NCI-H1436 treated with DMSO at 0.1 percent for 48 hours (cell line): ENCODE measurements around the gene ITGAL.
"Not testable (repeated sequence)": the region's sequence is repeated elsewhere in the genome, so short reads cannot be mapped to it uniquely, and the experiment has no call there.

Source experiments
- DNase-seq: peaks from one replicate; lab custom pipeline; 2025; lab: John Stamatoyannopoulos, UW

Gene ITGAL

DNA sequence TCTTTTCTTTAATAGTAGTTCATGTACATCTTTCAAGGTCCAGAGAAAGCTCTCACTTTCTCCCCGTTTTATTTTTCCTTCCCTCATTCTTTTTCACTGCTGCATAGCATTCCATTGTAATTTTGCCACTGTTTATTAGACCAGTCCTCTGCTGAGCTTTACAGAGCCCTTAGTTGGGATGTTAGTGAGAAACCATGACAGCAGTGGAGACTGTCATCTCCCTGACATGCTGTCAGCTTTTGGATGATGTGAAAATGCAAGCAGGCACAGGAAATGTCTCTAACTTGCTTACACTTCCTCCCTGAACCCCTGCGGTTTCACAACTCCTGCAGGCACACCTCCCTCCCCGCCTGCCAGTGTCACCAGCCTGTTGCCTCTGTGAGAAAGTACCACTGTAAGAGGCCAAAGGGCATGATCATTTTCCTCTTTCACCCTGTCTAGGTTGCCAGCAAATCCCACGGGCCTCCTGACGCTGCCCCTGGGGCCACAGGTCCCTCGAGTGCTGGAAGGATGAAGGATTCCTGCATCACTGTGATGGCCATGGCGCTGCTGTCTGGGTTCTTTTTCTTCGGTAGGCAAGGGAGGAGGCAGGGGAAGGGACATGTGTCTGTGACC, at the start of gene ITGAL:
Gene ITGAL, plus strand, starts transcription at position 415 of the 615 bp plus-strand sequence. Its CDS starts 96 bp downstream, at position 511.
- DNase-seq: no peak

DNA sequence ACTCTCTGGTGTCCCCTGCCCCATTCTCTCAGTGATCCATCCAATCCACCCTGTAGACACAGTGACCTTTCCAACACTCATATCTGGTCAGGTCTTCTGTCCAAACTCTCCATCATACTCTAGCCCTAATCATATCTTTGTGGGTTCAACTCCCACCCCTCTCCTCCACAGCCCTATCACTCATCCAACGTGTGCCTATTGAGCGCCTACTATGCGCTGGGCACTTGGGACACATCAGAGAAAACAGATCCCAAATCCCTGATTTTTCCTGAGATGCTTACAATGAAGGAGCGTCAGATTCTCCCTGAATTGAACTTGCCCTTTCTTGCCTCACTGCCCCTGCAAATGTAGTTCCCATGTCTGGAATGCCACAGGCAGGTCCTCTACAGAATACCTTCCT, 44.5 kb upstream of the ITGAL start:
- no peak for DNase-seq

DNA sequence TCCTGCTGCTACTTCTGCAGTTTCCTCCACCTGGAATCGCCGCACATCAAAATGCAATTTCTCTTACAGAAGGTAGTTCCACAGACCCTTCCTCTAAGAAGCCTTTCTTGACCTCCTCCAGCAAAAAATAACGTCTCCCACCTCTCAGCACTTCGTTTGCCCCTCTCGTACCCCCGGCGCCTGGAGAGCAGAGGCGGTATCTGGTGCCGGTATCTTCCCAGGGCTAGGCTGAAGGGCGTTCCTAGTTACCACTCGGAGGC, 43.2 kb upstream of the ITGAL start:
- no peak for DNase-seq

DNA sequence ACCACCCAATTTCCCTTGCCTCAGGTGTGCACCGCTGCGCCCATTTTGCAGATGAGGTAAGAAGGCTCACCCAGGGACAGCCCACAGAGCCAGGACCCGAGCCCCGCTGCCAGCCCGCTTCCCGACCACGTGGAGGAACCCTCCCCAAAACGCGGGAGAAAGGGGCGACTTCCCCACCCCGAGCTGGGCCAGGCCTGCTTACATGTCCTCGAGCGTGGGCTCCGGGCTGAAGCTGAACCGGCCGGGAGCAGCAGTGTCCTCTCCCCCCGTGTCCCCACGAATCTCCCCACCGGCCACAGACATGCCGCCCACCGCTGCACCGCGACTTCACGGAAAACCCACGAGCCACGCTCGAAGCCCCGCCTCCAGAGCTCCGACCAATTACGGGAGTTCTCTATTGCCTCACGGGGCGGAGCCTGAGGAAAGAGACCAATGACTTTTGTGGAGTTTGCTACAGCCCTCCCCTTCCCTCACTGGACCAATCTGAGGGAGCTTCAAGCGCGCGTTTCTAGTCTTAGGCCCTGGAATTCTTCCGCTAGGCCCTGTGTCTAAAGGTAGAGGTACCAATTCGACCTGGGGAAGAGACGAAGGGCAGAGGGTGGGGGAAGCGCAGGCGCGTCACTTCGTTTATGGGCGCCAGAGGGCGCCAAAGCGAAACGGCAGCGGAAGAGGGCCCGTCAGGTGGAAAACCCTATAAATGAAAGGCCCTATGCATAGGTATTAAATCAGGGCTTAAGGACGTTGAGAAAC, 42.7 kb upstream of the ITGAL start, which contains the start of gene DCTPP1:
Gene DCTPP1, minus strand, starts transcription at position 353 of the 750 bp plus-strand sequence. Its CDS starts 50 bp downstream, at position 303.
- DNase-seq: peak; percentile 99

DNA sequence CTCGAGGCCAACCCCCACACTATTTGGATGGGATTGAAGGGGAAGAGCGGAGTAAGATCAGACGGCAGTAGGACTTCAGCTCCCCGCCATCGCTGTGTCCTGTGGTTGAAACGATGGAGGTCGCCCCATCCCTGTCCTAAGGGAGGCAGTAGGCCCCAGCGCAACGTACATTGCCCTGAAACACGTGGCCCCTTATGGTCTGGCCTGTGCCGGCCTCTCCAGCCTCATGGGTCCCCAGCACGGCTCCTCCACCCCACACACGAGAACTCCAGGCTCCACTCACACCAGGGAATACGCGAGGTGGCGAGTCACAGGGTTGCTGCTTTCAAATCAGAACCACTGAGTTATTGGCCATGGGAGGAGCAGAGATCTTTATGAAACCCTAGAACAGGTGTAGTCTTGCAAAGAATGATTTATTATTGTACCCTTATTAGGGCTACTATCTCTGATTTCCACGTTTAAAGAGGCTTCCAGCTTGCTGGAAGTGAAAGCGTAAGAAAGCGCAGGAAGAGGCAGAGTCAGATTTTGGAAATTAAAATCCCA, 42.0 kb upstream of the ITGAL start:
- no peak for DNase-seq

DNA sequence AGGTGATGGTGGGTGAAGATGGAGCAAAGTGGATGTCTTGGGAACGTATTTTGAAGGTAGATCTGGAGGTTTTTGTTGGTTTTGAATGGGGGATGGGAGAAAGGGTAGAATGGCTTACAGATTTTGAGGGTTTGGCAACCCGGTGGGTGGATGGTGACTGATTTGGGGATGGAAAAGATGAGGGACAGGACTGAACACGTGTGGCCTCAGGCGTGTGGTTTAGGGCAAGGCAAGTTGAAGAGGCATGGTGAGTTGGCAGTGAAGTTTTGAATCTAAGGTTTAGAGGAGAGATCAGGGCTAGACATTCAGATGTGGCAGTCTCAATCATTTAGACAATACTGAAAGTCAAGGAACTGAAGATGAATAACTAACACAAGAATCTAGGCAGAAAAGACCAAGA, 37.7 kb upstream of the ITGAL start:
- DNase-seq: no peak

DNA sequence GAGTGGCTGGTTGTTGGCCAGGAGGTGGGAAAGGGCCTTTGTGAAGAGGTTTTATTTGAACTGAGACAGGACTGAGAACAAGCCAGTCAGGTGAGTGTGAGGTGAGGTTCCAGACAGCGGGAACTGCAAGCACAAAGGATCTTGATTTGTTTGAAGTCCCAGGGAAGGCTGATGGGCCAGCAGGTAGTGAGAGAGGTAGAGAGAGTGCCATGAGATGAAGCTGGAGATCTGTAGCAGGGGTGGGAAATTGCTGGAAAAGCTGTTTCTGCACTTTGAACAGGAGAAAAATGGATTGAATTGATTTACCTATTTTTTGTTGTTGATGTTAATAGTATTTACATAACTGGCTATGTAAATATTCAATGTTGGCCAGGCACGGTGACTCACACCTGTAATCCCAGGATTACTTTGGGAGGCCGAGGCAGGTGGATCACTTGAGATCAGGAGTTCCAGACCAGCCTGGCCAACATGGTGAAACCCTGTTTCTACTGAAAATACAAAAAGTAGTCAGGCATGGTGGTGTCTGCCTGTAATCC, 35.0 kb upstream of the ITGAL start:
- no peak for DNase-seq

DNA sequence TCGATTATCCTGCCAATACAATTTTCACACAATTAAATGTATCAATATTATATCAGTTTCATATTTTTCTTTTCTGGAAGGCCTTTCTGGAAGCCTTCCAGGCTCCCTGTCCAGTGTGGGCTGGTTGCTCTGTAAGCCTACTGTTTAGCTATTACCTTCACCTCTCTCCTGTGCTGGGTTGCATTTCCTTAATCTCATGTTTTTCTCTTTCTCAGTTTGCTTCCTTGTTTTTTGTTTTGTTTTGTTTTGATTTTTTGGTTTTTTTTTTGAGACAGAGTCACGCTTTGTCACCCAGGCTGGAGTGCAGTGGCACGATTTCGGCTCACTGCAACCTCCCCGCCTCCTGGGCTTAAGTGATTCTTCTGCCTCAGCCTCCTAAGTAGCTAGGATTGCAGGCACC, 33.7 kb upstream of the ITGAL start:
- no peak for DNase-seq

DNA sequence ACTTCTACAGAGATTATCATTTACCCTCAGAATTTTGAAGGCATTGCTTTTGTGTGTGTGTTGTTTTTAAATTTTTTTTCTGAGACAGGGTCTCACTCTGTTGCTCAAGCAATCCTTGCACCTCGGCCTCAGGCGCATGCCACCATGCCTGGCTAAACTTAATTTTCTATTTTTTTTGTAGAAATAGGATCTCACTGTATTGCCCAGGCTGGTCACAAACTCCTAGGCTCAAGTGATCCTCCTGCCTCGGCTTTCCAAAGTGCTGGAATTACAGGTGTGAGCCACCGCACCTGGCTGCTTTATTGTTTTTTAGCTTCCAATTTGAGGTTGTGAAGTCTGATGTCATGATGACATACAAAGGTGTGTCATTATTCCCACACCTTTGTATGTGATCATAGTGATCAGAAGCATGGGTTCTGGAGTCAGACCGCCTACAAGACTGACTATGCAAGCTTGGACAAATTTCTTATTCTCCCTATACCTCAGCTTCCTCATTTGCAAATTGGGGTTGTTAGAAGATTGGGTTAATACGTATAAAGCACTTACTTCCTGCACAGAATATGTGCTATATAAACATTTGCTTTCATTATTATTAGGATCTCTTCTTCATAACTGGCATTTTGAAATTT, 32.7 kb upstream of the ITGAL start:
- DNase-seq: no peak

DNA sequence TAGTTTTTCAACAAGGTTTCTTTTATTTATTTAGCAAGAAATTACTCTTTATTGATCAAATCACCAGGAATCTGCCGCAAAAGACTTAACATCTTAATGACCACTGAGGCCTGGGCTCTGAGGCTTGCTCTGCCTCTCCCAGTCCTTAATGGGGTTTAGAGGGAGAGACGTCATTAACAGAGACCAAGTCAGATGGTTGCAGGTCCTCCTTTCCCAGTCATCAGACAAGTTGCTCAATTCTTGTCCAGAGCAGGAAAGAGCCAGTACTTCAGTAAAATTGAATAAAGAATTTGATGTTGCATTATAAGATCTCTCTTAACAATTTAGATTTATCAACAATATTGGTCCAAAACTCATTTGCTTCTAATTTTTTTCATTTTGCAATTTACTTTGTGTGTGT, 28.9 kb upstream of the ITGAL start:
- DNase-seq: no peak

DNA sequence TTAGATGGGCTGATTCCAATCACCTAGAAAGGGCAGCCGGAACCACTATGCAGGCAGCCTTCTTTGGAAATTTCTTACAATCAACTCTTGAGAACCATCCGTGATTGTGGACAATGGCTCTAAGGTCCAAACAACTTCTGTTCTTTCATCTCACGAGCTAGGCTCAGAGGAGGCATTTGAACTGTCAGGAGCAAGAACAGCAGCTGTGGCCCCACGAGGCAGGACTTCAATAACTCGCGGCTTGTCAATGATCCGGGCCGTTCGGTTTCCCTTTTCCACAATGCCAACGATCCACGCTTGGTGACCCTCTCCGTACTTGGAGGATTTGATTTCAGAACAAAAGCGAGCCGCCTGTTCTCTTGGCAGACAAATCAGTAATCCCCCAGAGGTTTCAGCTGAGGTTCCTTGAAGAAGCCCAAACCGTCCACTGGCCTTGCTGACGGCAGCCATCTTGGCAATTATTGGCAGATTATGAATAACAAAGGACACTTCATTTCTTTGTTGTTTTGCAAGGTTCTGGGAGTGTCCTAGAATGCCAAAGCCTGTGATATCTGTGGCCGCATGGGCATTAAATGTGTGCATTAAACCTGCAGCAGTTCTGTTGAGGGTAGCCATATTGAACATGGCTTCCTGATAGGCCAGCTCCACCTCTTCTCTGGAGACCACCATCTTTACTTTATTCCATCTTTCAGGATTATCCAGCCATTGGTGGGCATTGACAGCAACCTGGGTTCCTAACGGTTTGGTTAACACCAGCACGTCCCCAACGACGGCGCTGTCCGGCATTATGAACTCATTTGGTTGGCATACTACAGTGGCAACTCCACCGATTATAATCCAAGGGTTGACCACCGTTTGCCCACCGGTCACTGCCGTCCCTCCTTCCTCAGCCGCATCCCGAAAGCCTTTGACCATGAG, 28.1 kb upstream of the ITGAL start:
- no peak for DNase-seq

DNA sequence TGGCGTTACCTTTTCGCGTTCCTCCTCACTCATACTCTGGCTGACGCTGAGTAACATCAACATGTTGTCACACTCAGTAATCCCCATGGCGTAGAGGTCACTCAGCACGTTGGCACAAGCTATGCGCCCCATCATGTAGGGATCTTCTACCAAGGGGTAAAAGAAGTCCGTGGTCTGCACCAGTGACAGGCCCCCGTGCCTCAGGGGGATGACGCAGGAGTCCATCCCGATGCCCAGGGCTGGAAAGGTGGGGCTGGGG, 27.5 kb upstream of the ITGAL start:
- DNase-seq: no peak

DNA sequence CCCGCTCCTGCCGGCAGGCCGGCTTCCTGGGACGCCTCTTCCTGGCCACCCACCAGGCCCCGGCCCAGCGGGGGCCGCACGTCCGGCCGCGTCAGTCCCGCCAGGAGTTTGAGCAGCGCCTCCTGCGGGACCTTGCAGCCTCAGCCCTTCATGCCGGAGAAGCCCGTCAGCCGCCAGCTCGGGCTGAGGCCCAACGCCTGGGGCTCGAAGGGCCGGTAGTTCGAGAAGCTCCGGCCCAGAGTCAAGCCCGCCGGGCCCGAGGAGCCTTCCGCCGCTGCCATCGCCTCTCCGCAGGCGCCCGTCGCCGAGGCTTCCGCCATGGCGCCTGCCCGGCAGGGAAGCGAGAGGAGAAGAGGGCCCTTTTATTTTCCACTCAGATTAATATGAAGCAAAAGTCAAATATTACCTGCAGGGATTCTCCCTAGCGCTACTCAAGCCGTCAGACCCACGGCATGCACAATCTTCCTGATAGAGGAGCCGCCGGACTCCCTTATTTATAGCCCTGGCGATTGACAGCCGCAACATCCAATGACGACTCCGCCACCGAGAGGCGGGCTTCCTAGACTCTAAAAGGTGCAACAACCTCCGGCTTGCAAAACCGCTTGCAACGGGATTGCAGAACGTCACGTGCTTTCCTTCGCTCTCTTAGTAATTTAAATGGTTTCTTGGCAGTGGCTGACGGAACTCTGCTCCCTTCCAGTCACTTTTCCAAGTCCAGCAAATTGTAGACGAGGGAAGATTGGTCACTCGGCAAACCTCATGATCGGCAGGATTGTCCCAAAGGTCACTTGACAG, 26.9 kb upstream of the ITGAL start, which contains the start of gene SEPHS2:
Gene SEPHS2, minus strand, starts transcription at position 467 of the 795 bp plus-strand sequence. Its CDS starts 147 bp downstream, at position 320.
- peak; percentile 89 for DNase-seq

DNA sequence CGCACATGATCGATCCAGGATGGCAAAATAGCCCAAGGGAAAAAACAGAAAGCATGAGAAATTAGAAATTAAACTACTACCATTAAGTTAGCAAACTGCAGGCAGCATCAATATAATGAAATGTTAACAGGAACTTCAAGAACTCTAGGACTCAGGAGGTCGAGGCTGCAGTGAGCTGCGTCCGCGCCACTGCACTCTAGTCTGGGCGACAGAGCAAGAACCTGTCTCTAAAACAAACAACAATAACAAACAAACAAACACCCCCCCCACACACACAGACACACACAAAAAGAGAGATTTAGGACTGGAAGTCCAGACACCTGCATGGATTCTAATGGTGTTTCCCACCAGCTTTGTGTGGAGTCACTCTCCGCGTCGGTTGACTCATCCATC, 26.3 kb upstream of the ITGAL start:
- no peak for DNase-seq

DNA sequence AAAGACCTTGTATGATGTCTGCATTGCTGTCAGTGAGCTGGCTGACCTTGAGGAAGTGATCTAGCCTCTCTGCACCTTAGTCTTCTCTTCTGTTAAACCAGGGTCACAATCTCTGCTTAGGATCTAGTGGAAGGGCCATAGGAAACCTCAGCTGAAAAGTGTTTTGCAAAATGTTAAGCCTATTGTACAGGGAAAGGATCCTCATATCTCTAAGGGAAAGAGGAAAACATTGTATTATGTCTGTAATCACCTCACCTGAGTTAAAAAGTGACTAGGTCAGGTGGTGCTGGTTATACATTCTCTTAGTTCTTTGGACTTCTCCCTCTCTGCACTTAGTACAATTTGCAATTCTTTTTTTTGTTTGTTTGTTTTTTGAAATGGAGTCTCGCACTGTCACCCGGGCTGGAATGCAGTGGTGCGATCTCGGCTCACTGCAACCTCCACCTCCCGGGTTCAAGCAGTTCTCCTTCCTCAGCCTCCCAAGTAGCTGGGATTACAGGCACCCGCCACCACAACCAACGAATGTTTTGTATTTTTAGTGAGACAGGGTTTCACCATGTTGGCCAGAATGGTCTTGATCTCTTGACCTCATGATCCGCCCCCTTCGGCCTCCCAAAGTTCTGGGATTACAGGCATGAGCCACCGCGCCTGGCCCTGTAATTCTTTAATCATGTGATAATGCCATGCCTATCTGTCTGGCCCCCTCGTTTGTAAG, 24.9 kb upstream of the ITGAL start:
- no peak for DNase-seq

DNA sequence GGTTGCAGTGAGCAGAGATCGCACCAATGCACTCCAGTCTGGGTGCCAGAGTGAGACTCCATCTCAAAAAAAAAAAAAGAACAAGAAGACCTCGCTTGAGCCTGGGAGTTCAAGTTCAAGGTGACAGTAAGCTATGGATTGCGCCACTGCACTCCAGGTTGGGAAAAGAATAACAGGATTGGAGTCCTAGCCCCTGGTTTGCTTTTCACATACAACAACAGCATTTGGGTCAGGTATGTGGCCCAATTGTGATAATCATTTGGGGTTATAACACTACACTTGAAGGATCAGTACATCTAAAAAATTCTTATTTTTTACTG, 23.5 kb upstream of the ITGAL start:
- DNase-seq: no peak

DNA sequence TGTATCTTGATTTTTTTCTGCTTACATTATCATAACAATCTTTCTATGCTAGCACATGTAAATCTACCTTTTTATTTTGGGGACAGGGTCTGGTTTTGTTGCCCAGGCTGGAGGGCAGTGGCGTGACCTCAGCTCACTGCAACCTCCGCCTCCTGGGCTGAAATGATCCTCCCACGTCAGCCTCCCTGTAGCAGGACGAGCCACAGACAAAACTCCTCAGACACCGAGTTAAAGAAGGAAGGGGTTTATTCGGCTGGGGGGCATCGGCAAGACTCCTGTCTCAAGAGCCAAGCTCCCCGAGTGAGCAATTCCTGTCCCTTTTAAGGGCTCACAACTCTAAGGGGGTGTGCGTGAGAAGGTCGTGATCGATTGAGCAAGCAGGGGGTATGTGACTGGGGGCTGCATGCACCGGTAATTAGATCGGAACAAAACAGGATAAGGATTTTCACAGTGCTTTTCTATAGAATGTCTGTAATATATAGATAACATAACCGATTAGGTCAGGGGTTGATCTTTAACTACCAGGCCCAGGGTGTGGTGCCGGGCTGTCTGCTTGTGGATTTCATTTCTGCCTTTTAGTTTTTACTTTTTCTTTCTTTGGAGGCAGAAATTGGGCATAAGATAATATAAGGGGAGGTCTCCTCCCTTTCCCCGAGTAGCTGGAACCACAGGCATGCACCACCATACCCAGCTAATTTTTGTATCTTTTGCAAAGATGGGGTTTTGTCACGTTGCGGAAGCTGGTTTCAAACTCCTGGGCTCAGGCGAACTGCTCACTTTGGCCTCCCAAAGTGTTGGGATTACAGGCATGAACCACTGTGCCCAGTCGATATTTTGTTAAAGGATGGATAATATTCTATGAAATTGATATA, 19.6 kb upstream of the ITGAL start:
- DNase-seq: not testable (repeated sequence)

DNA sequence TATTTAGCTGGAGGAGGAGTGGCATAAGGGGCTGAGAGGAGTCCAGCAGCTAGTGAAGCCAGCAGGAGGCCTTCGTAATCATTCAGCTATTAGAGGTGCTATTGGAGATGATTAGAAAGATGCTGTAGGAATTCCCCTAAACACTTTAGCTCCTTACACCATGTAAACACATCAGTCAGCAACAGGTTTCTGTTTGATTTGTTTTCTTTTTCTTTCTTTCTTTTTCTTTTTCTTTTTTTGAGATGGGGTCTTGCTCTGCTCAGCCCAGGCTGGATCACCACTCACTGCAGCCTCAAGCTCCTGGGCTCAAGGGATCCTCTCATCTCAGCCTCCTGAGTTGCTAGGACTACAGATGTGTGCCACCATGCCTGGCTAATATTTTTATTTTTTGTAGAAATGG, 16.2 kb upstream of the ITGAL start:
- DNase-seq: no peak

DNA sequence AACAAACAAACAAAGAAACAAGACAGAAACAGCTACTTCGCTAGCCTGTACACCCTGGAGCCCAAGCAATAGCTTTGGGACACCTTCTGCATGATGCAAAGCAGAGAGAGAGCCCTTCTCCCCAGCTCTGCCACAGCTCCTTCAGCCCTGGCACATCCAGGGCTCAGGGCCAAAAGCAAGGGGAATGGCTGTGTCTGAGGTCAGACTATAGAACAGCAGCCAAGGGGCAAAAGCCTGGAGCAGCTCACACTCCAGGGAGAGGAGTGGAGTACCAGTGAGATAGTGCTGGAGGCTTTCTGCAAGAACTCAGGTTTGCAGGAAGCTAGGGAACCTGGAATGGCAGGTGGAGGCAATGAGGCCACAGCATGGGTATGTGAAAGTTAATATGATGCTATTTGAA, 15.3 kb upstream of the ITGAL start:
- DNase-seq: no peak
